Loucy (cell line): ENCODE measurements around the gene ZNF664.

ENCODE experiments used
- EZH2phosphoT487 ChIP-seq: fragments of 200-600 bp; IDR thresholded peaks from 2 replicates; pipeline ENCODE4 v1.6.1; 2018; ENCODE audit warnings: antibody characterized with exemption, mild to moderate bottlenecking, moderate library complexity, borderline replicate concordance
- TF ChIP-seq, protein P1 (sequence below): fragments of 200-600 bp; sonication (generic); conservative IDR thresholded peaks from 2 replicates; pipeline ENCODE4 v1.5.1; 2014; ENCODE audit warnings: mild to moderate bottlenecking, antibody characterized with exemption, low read length

DNA sequence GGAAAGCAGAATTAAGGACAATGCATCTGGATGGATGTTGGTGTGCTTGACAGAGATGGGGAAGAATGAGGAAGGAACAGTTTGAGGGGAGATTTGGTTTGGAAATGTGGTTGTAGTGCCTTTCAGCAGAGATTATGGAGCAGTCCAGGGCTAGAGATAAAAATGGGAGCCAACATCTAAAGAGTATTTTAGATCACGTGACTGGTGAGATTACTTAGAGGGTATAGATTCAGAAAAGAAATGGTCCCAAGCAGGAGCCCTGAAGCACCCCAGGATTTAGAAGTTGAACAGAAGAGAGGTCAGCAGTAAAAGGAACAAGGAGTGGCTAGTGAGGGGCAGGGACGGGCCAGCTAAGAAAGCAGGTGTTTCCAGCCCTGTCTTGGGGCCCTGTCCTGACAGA lies 29.6 kb downstream of the ZNF664 start:
- TF ChIP-seq, protein P1, sequence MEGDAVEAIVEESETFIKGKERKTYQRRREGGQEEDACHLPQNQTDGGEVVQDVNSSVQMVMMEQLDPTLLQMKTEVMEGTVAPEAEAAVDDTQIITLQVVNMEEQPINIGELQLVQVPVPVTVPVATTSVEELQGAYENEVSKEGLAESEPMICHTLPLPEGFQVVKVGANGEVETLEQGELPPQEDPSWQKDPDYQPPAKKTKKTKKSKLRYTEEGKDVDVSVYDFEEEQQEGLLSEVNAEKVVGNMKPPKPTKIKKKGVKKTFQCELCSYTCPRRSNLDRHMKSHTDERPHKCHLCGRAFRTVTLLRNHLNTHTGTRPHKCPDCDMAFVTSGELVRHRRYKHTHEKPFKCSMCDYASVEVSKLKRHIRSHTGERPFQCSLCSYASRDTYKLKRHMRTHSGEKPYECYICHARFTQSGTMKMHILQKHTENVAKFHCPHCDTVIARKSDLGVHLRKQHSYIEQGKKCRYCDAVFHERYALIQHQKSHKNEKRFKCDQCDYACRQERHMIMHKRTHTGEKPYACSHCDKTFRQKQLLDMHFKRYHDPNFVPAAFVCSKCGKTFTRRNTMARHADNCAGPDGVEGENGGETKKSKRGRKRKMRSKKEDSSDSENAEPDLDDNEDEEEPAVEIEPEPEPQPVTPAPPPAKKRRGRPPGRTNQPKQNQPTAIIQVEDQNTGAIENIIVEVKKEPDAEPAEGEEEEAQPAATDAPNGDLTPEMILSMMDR = no peak
- TF ChIP-seq EZH2phosphoT487 = no peak
